HepG2 (cell line): Measurements from ENCODE around the gene ITGB7. TPM values are rescaled to one million over a fixed set of nuclear protein-coding genes. Genes with fewer than 3 reads are reported as not detected.

Source experiments
- CENPT ChIP-seq: sonication (generic); formaldehyde crosslinking; IDR thresholded peaks from 2 replicates; pipeline ENCODE4 v1.8.0; 2022; ENCODE audit warnings: low read depth, mild to moderate bottlenecking, moderate library complexity, missing genetic modification reagents
- DDIT3 ChIP-seq: sonication (generic); formaldehyde crosslinking; IDR thresholded peaks from 2 replicates; pipeline ENCODE4 v1.4.0; 2020; ENCODE audit warnings: mild to moderate bottlenecking, missing genetic modification reagents
- GABPB1 ChIP-seq: IDR thresholded peaks from 2 replicates; pipeline ENCODE4 v1.6.1; 2016; ENCODE audit warnings: mild to moderate bottlenecking, missing genetic modification reagents, moderate library complexity, missing compliant biosample characterization
- GLMP ChIP-seq: sonication (generic); formaldehyde crosslinking; IDR thresholded peaks from 2 replicates; pipeline ENCODE4 v1.9.0; 2021; ENCODE audit warnings: missing genetic modification reagents, mild to moderate bottlenecking, borderline replicate concordance
- IKZF1 ChIP-seq: fragments of 450-650 bp; IDR thresholded peaks from 2 replicates; pipeline ENCODE4 v1.7.1; 2016
- KAT7 ChIP-seq: IDR thresholded peaks from 2 replicates; pipeline ENCODE4 v1.6.1; 2018; ENCODE audit warnings: borderline replicate concordance, missing compliant biosample characterization
- MED1 ChIP-seq: sonication (generic); formaldehyde crosslinking; IDR thresholded peaks from 2 replicates; pipeline ENCODE4 v1.4.0; 2020; ENCODE audit warnings: missing genetic modification reagents
- NCOA5 ChIP-seq: sonication (generic); formaldehyde crosslinking; IDR thresholded peaks from 2 replicates; pipeline ENCODE4 v1.4.0; 2020; ENCODE audit warnings: missing genetic modification reagents
- PPARG ChIP-seq: conservative IDR thresholded peaks from 2 replicates; pipeline ENCODE4 v1.6.1; 2016; ENCODE audit warnings: missing biosample characterization, missing genetic modification reagents
- RBM22 ChIP-seq: fragments of 200-400 bp; formaldehyde crosslinking; optimal IDR thresholded peaks from 2 replicates; pipeline ENCODE3; 2017; ENCODE audit warnings: mild to moderate bottlenecking, low read length, moderate library complexity
- ZBTB37 ChIP-seq: sonication (generic); formaldehyde crosslinking; IDR thresholded peaks from 2 replicates; pipeline ENCODE4 v1.4.0; 2020; ENCODE audit warnings: mild to moderate bottlenecking, missing genetic modification reagents
- ZBTB40 ChIP-seq, 2 experiments: fragments of 450-650 bp in 1 of 2; sonication (generic) in 1 of 2; formaldehyde crosslinking in 1 of 2; IDR thresholded peaks; 2 replicates each; pipeline versions ENCODE4 v1.6.1 to v1.8.0; 2016 to 2022; ENCODE audit warnings: antibody characterized with exemption in 1 of 2, mild to moderate bottlenecking in 1 of 2, missing genetic modification reagents in 1 of 2
- ZMAT5 ChIP-seq: sonication (generic); formaldehyde crosslinking; IDR thresholded peaks from 2 replicates; pipeline ENCODE4 v1.5.0; 2020; ENCODE audit warnings: mild to moderate bottlenecking, low read depth, missing genetic modification reagents, borderline replicate concordance
- ZMYM4 ChIP-seq: sonication (generic); formaldehyde crosslinking; IDR thresholded peaks from 2 replicates; pipeline ENCODE4 v1.8.1; 2023; ENCODE audit warnings: mild to moderate bottlenecking, missing genetic modification reagents
- ZNF17 ChIP-seq: sonication (generic); formaldehyde crosslinking; IDR thresholded peaks from 2 replicates; pipeline ENCODE4 v1.5.0; 2020; ENCODE audit warnings: mild to moderate bottlenecking, missing genetic modification reagents
- ZNF567 ChIP-seq: sonication (generic); formaldehyde crosslinking; IDR thresholded peaks from 2 replicates; pipeline ENCODE4 v1.8.1; 2023; ENCODE audit warnings: mild to moderate bottlenecking, missing genetic modification reagents, borderline replicate concordance
- ZNF75D ChIP-seq: sonication (generic); formaldehyde crosslinking; IDR thresholded peaks from 2 replicates; pipeline ENCODE4 v1.8.1; 2023; ENCODE audit warnings: missing genetic modification reagents, mild to moderate bottlenecking, borderline replicate concordance
- polyA plus RNA-seq, 8 experiments: library from polyadenylated mRNA; depleted of rRNA in 3 of 8; stranded (reverse) in 7 of 8; unstranded in 1 of 8; fragments of >200 nt; fragmentation: Illumina TruSeq in 4 of 8; extraction: Trizol in 4 of 8; gene quantifications; 2 replicates each; pipeline versions ENCODE4 v1.2.1 to v1.2.3, GENCODE V29; 2011 to 2016; ENCODE audit warnings: low read depth in 4 of 8, missing spikeins in 1 of 8, mixed read lengths in 1 of 8; ENCODE audit not compliant: insufficient read depth in 1 of 8
- total RNA-seq, 5 experiments: library from RNA; depleted of rRNA; stranded (reverse); fragments of >200 nt; fragmentation: Illumina TruSeq; extraction: Trizol; gene quantifications; 2 replicates each; pipeline ENCODE4 v1.2.3, GENCODE V29; 2016; ENCODE audit warnings: low read depth in 1 of 5

Gene ITGB7
- total and polyA plus RNA-seq, 2 of the 13 experiments (the other 11 are each of a cell fraction or from before 2014, with no cell fraction given), result 0.16 to 0.18 TPM

- no peak for TF ChIP-seq ZBTB40 (IDR thresholded peaks at IDR 0.05)
- no peak for TF ChIP-seq ZBTB40 (CRISPR knock-in tag; IDR thresholded peaks at IDR 0.05)
- TF ChIP-seq NCOA5, result no peak
- TF ChIP-seq DDIT3 (CRISPR knock-in tag), result no peak
- no peak for TF ChIP-seq ZMYM4 (CRISPR knock-in tag)
- 0 out of 2 replicates have a peak, but pooled peaks have one; percentile 44 for TF ChIP-seq MED1
- TF ChIP-seq PPARG (CRISPR knock-in tag), result no peak
- TF ChIP-seq ZNF17 (CRISPR knock-in tag), result no peak
- no peak for TF ChIP-seq CENPT
- 0 out of 2 replicates have a peak, but pooled peaks have one; percentile 34 for TF ChIP-seq GABPB1 (CRISPR knock-in tag)
- TF ChIP-seq ZNF75D (CRISPR knock-in tag), result no peak
- TF ChIP-seq ZBTB37 (CRISPR knock-in tag), result no peak
- TF ChIP-seq ZMAT5 (CRISPR knock-in tag), result no peak
- TF ChIP-seq ZNF567 (CRISPR knock-in tag), result no peak
- no peak for TF ChIP-seq RBM22
- peak; percentile 75; the same call in 1 of the 2 replicates for TF ChIP-seq KAT7 (CRISPR knock-in tag)
- no peak for TF ChIP-seq GLMP
- TF ChIP-seq IKZF1, result no peak
These were observed 13.7 kb upstream of the ITGB7 start (continued) for GRCh38 chr12:53220694-53221202.
